H1 (cell line): Measurements from ENCODE around the gene HEPACAM. TPM values are rescaled to one million over a fixed set of nuclear protein-coding genes. Genes with fewer than 3 reads are reported as not detected.

Experiments
- CTCF ChIA-PET: fragments of 300-600 bp; sonication (Branson Sonifier 250); formaldehyde crosslinking; loops from one replicate; lab custom pipeline; 2021; ENCODE audit not compliant: partially characterized antibody; lab: Charles Lee
- POLR2A ChIA-PET: fragments of 300-600 bp; sonication (Branson Sonifier 250); formaldehyde crosslinking; loops from one replicate; lab custom pipeline; 2021; ENCODE audit warnings: inconsistent platforms; ENCODE audit not compliant: partially characterized antibody; lab: Charles Lee
- DNase-seq, 2 experiments: peaks; one replicate each; pipeline versions ENCODE4 v3.0.0 to v3.0.0-alpha.2; 2010 to 2022; ENCODE audit warnings: low spot score in 2 of 2, low read depth in 1 of 2, mixed read lengths in 1 of 2
- FAIRE-seq: peaks from 2 replicates; lab custom pipeline; 2011; peaks lifted over from hg19 to GRCh38; lab: Jason Lieb, UNC
- H2AFZ ChIP-seq: 2 replicates; pipeline ENCODE4 v1.8.1; 2012; ENCODE audit warnings: low read length, inconsistent platforms
- H2AK5ac ChIP-seq: 2 replicates; pipeline ENCODE4 v1.6.1; 2013; ENCODE audit warnings: low read depth, low read length
- H2BK120ac ChIP-seq: replicated peaks from 2 replicates; pipeline ENCODE3; 2013; ENCODE audit warnings: low read depth, low read length, inconsistent platforms
- H2BK12ac ChIP-seq: 2 replicates; pipeline ENCODE4 v1.6.1; 2013; ENCODE audit warnings: low read depth, low read length
- H2BK15ac ChIP-seq: 2 replicates; pipeline ENCODE4 v1.6.1; 2013; ENCODE audit warnings: low read length
- H2BK20ac ChIP-seq: 2 replicates; pipeline ENCODE4 v1.6.1; 2013; ENCODE audit warnings: low read length
- H2BK5ac ChIP-seq: 2 replicates; pipeline ENCODE4 v1.6.1; 2013; ENCODE audit warnings: low read depth, low read length
- H3K14ac ChIP-seq: 2 replicates; pipeline ENCODE4 v1.6.1; 2013; ENCODE audit warnings: inconsistent platforms; ENCODE audit not compliant: insufficient read length
- H3K18ac ChIP-seq: 2 replicates; pipeline ENCODE4 v1.6.1; 2013; ENCODE audit warnings: low read length; ENCODE audit errors: extremely low read depth
- H3K23ac ChIP-seq: 2 replicates; pipeline ENCODE4 v1.6.1; 2013; ENCODE audit warnings: inconsistent platforms; ENCODE audit not compliant: insufficient read length
- H3K23me2 ChIP-seq: 2 replicates; pipeline ENCODE4 v1.6.1; 2013; ENCODE audit warnings: low read depth, low read length
- H3K27ac ChIP-seq: 2 replicates; pipeline ENCODE4 v1.6.1; 2011; ENCODE audit warnings: low read depth, low read length, inconsistent platforms
- H3K27me3 ChIP-seq, 4 experiments: replicated peaks in 1 of 4; 1 replicate in 1 of 4; 2 replicates in 3 of 4; pipeline versions ENCODE4 v1.6.1 to v1.8.1; 2011 to 2013; ENCODE audit warnings: low read length in 3 of 4, mild to moderate bottlenecking in 3 of 4, inconsistent platforms in 2 of 4, mixed read lengths in 2 of 4, moderate library complexity in 1 of 4; ENCODE audit not compliant: control insufficient read depth in 3 of 4, insufficient read depth in 3 of 4; ENCODE audit errors: extremely low read depth in 1 of 4
- H3K36me3 ChIP-seq, 4 experiments: 2 replicates each; pipeline versions ENCODE4 v1.6.1 to v1.8.1; 2011 to 2013; ENCODE audit warnings: mild to moderate bottlenecking in 4 of 4, low read length in 3 of 4, moderate library complexity in 2 of 4, control low read depth in 1 of 4, inconsistent platforms in 1 of 4; ENCODE audit not compliant: insufficient read depth in 4 of 4, control insufficient read depth in 2 of 4
- H3K4ac ChIP-seq: replicated peaks from 2 replicates; pipeline ENCODE3; 2013; ENCODE audit warnings: low read length, low read depth, mixed read lengths, inconsistent platforms; ENCODE audit not compliant: insufficient read length
- H3K4me1 ChIP-seq, 4 experiments: replicated peaks in 1 of 4; 1 replicate in 1 of 4; 2 replicates in 3 of 4; pipeline versions ENCODE4 v1.6.1 to v1.8.1; 2011 to 2013; ENCODE audit warnings: low read length in 3 of 4, inconsistent platforms in 2 of 4, mixed read lengths in 1 of 4; ENCODE audit not compliant: insufficient read depth in 4 of 4, control insufficient read depth in 3 of 4
- H3K4me2 ChIP-seq, 2 experiments: 2 replicates each; pipeline versions ENCODE4 v1.6.1 to v1.8.1; 2011 to 2013; ENCODE audit warnings: low read depth in 2 of 2, low read length in 2 of 2, control low read depth in 1 of 2, inconsistent platforms in 1 of 2, mild to moderate bottlenecking in 1 of 2; ENCODE audit not compliant: insufficient read depth in 1 of 2
- H3K4me3 ChIP-seq, 4 experiments: fragments of 200-600, 300-600 bp in 1 of 4; sonication (generic), shearing (Covaris generic), sonication (Bioruptor Twin) in 1 of 4; 2 replicates each; pipeline versions ENCODE4 v1.5.1 to v1.8.1; 2011 to 2016; ENCODE audit warnings: low read length in 4 of 4, low read depth in 3 of 4, control low read depth in 2 of 4, inconsistent platforms in 2 of 4, mild to moderate bottlenecking in 2 of 4, mixed read lengths in 1 of 4, moderate library complexity in 1 of 4; ENCODE audit not compliant: insufficient read depth in 2 of 4; ENCODE audit errors: extremely low read depth in 1 of 4
- H3K56ac ChIP-seq: replicated peaks from 2 replicates; pipeline ENCODE3; 2013; ENCODE audit warnings: low read depth, mild to moderate bottlenecking, mixed read lengths, low read length, inconsistent platforms; ENCODE audit not compliant: insufficient read length
- H3K79me1 ChIP-seq: 2 replicates; pipeline ENCODE4 v1.6.1; 2013; ENCODE audit warnings: low read depth, low read length, control low read depth
- H3K79me2 ChIP-seq, 2 experiments: 2 replicates each; pipeline versions ENCODE4 v1.6.1 to v1.8.1; 2012 to 2013; ENCODE audit warnings: low read length in 2 of 2, mild to moderate bottlenecking in 2 of 2, inconsistent platforms in 1 of 2; ENCODE audit not compliant: insufficient read depth in 2 of 2, control insufficient read depth in 1 of 2
- H3K9ac ChIP-seq, 4 experiments: replicated peaks in 1 of 4; 1 replicate in 1 of 4; 2 replicates in 3 of 4; pipeline versions ENCODE4 v1.6.1 to v1.8.1; 2011 to 2013; ENCODE audit warnings: low read depth in 3 of 4, low read length in 3 of 4, control low read depth in 2 of 4, mild to moderate bottlenecking in 2 of 4, moderate library complexity in 2 of 4, inconsistent platforms in 1 of 4; ENCODE audit errors: extremely low read depth in 1 of 4
- H3K9me3 ChIP-seq, 2 experiments: 2 replicates each; pipeline versions ENCODE4 v1.6.1 to v1.8.1; 2012 to 2013; ENCODE audit warnings: mild to moderate bottlenecking in 2 of 2, moderate library complexity in 2 of 2, control low read depth in 1 of 2, inconsistent platforms in 1 of 2, low read depth in 1 of 2, low read length in 1 of 2, mixed read lengths in 1 of 2; ENCODE audit not compliant: insufficient read depth in 2 of 2
- H4K20me1 ChIP-seq, 2 experiments: replicated peaks in 1 of 2; 2 replicates each; pipeline versions ENCODE3 to v1.8.1; 2011 to 2013; ENCODE audit warnings: inconsistent platforms in 2 of 2, low read length in 2 of 2, mild to moderate bottlenecking in 1 of 2; ENCODE audit not compliant: insufficient read depth in 2 of 2, control insufficient read depth in 1 of 2
- H4K5ac ChIP-seq: 2 replicates; pipeline ENCODE4 v1.6.1; 2013; ENCODE audit warnings: low read length, low read depth, mixed read lengths, inconsistent platforms; ENCODE audit not compliant: insufficient read length
- H4K8ac ChIP-seq: 2 replicates; pipeline ENCODE4 v1.8.0; 2013; ENCODE audit warnings: mild to moderate bottlenecking, moderate library complexity, low read length, inconsistent platforms; ENCODE audit not compliant: insufficient read depth; ENCODE audit errors: extremely low read depth
- H4K91ac ChIP-seq: replicated peaks from 2 replicates; pipeline ENCODE3; 2013; ENCODE audit warnings: low read length, mixed read lengths, inconsistent platforms; ENCODE audit not compliant: insufficient read length
- BRCA1 ChIP-seq: IDR thresholded peaks from 2 replicates; pipeline ENCODE4 v1.6.1; 2012; ENCODE audit warnings: low read depth, low read length, improper control_type of control experiment
- CBX8 ChIP-seq: fragments of 300-800, 300-1000 bp; sonication (generic); IDR thresholded peaks from 2 replicates; pipeline ENCODE4 v1.7.1; 2016; ENCODE audit warnings: low read depth, low read length, borderline replicate concordance
- CHD1 ChIP-seq: IDR thresholded peaks from 2 replicates; pipeline ENCODE4 v1.6.1; 2012; ENCODE audit warnings: low read depth, low read length, improper control_type of control experiment
- CTCF ChIP-seq, 3 experiments: IDR thresholded peaks; 1 replicate in 2 of 3; 2 replicates in 1 of 3; pipeline versions ENCODE4 v1.5.1 to v1.6.1; 2011; ENCODE audit warnings: low read length in 3 of 3, mild to moderate bottlenecking in 3 of 3, inconsistent platforms in 2 of 3, low read depth in 1 of 3, moderate library complexity in 1 of 3; ENCODE audit not compliant: insufficient read depth in 1 of 3; ENCODE audit errors: control extremely low read depth in 1 of 3
- GABPA ChIP-seq: IDR thresholded peaks from 2 replicates; pipeline ENCODE4 v1.6.1; 2011; ENCODE audit warnings: mild to moderate bottlenecking, low read length, moderate library complexity, borderline replicate concordance; ENCODE audit not compliant: insufficient read depth
- MAFK ChIP-seq: IDR thresholded peaks from 2 replicates; pipeline ENCODE4 v1.6.1; 2012; ENCODE audit warnings: low read depth, mild to moderate bottlenecking, improper control_type of control experiment, low read length
- PHF8 ChIP-seq: fragments of 200-600 bp; sonication (generic); conservative IDR thresholded peaks from 2 replicates; pipeline ENCODE4 v1.7.1; 2012; ENCODE audit warnings: low read depth, mild to moderate bottlenecking, inconsistent platforms, low read length, moderate library complexity
- RXRA ChIP-seq: IDR thresholded peaks from 2 replicates; pipeline ENCODE4 v1.6.1; 2011; ENCODE audit warnings: low read depth, mild to moderate bottlenecking, low read length, moderate library complexity; ENCODE audit not compliant: insufficient read depth
- WGBS, 2 experiments: shearing (Covaris generic) in 1 of 2; methylation state at CpG; one replicate each; pipeline versions ENCODE4 v1.1.6 to v1.1.7; 2013 to 2015; ENCODE audit warnings: low lambda C conversion rate in 2 of 2, mixed read lengths in 2 of 2, inconsistent platforms in 1 of 2, low coverage in 1 of 2, missing lambda C conversion rate in 1 of 2; ENCODE audit not compliant: insufficient replicate concordance in 2 of 2, insufficient coverage in 1 of 2, insufficient read length in 1 of 2; ENCODE audit errors: extremely low coverage in 1 of 2, missing lambda C conversion rate in 1 of 2; 5-methylcytosine and 5-hydroxymethylcytosine counted together
- polyA plus RNA-seq, 7 experiments: library from polyadenylated mRNA; depleted of rRNA in 3 of 7; stranded (reverse) in 5 of 7; unstranded in 2 of 7; fragments of >200 nt in 5 of 7; fragments of 200-250 nt in 2 of 7; gene quantifications; 1 replicate in 5 of 7; 2 replicates in 1 of 7; 4 replicates in 1 of 7; pipeline versions ENCODE4 v1.2.1 to v1.2.3, GENCODE V29; 2011 to 2013; ENCODE audit warnings: missing spikeins in 2 of 7, mixed read lengths in 2 of 7
- total RNA-seq: library from RNA; stranded (reverse); fragmentation: NEBNext Ultra II Directional; extraction: Animal tissue kit (Norgen Biotek cat#: 25700); gene quantifications from 2 replicates; pipeline ENCODE4 v1.2.1, GENCODE V29; 2021

Gene HEPACAM
- total and polyA plus RNA-seq, 2 of the 8 experiments (the other 6 are each of a cell fraction or from before 2014, with no cell fraction given), result not detected

GRCh38 chr11:124983674-124984511 is 48.0 kb upstream of the HEPACAM start:
- H3K9me3 ChIP-seq, result no peaks in the 10 kb centered on the region
- H3K23me2 ChIP-seq, result no peaks in the 10 kb centered on the region
- no peak overlapping the region for H3K23ac ChIP-seq
- H4K8ac ChIP-seq, result peak overlapping the region; percentile 51; the same call in 1 of the 2 replicates
- ChIA-PET POLR2A (no interaction called here), CTCF (interaction anchor here (1.4 kb wide), 1 partner anchor 445 kb away, joined by 3 read pairs; no protein-coding TSS in a partner anchor)
- H2BK5ac ChIP-seq, result no peak overlapping the region
- no peak overlapping the region for H2BK15ac ChIP-seq
- FAIRE-seq (no peak), DNase-seq (no peak)
- TF ChIP-seq CBX8 (no peak), CTCF (IDR thresholded peaks at IDR 0.05; ENCODE audit: control extremely low read depth in 1 of 3, insufficient read depth in 1 of 3, low read depth in 1 of 3, low read length in 3 of 3) (peak in 2 of 3 experiments; percentile 35 to 61; a peak in 2 of 4 replicates), RXRA (no peak), CHD1 (no peak), BRCA1 (no peak), GABPA (no peak), MAFK (no peak), PHF8 (no peak)
- no peaks in the 10 kb centered on the region for H3K4me1 ChIP-seq
- H3K18ac ChIP-seq, result no peak overlapping the region
- peaks cover 0 to 2% (median 0%) of the 10 kb centered on the region in 4 experiments; a peak in 1 of 8 replicates for H3K36me3 ChIP-seq
- no peak overlapping the region for H3K4me3 ChIP-seq
- no peaks in the 10 kb centered on the region for H3K79me2 ChIP-seq
- H4K5ac ChIP-seq, result no peak overlapping the region
- H2BK20ac ChIP-seq, result no peak overlapping the region
- H3K4me2 ChIP-seq, result no peak overlapping the region
- WGBS, 2 experiments, result 87% methylated on average over 17 of the region's 17 CpGs; no CpG with 5 or more reads in 1 of the 2 experiments
- H3K4ac ChIP-seq, result no peak overlapping the region
- H2BK12ac ChIP-seq, result no peak overlapping the region
- H3K56ac ChIP-seq, result no peak overlapping the region
- no peak overlapping the region for H3K9ac ChIP-seq
- H4K20me1 ChIP-seq, result no peaks in the 10 kb centered on the region
- no peaks in the 10 kb centered on the region for H3K27me3 ChIP-seq
- no peaks in the 10 kb centered on the region for H3K79me1 ChIP-seq
- no peak overlapping the region for H2BK120ac ChIP-seq
- no peak overlapping the region for H3K27ac ChIP-seq
- no peak overlapping the region for H4K91ac ChIP-seq
- H2AFZ ChIP-seq, result no peak overlapping the region
- no peak overlapping the region for H3K14ac ChIP-seq
- H2AK5ac ChIP-seq, result no peak overlapping the region
